GM12891 (cell line): ENCODE measurements around the gene LCAT.

ENCODE experiments used
- PAX5 ChIP-seq: IDR thresholded peaks from 2 replicates; pipeline ENCODE4 v1.6.1; 2011; ENCODE audit warnings: low read length, moderate library complexity, mild to moderate bottlenecking; ENCODE audit not compliant: insufficient read depth, severe bottlenecking
- POLR2A ChIP-seq: IDR thresholded peaks from 2 replicates; pipeline ENCODE4 v1.6.1; 2011; ENCODE audit warnings: low read depth, low read length, control low read depth
- POLR2AphosphoS5 ChIP-seq: IDR thresholded peaks from 2 replicates; pipeline ENCODE4 v1.6.1; 2011; ENCODE audit warnings: low read depth, low read length, control low read depth
- SPI1 ChIP-seq: IDR thresholded peaks from 2 replicates; pipeline ENCODE4 v1.6.1; 2011; ENCODE audit warnings: low read depth, low read length, control low read depth
- TAF1 ChIP-seq: IDR thresholded peaks from 2 replicates; pipeline ENCODE4 v1.6.1; 2011; ENCODE audit warnings: low read depth, low read length, control low read depth

DNA sequence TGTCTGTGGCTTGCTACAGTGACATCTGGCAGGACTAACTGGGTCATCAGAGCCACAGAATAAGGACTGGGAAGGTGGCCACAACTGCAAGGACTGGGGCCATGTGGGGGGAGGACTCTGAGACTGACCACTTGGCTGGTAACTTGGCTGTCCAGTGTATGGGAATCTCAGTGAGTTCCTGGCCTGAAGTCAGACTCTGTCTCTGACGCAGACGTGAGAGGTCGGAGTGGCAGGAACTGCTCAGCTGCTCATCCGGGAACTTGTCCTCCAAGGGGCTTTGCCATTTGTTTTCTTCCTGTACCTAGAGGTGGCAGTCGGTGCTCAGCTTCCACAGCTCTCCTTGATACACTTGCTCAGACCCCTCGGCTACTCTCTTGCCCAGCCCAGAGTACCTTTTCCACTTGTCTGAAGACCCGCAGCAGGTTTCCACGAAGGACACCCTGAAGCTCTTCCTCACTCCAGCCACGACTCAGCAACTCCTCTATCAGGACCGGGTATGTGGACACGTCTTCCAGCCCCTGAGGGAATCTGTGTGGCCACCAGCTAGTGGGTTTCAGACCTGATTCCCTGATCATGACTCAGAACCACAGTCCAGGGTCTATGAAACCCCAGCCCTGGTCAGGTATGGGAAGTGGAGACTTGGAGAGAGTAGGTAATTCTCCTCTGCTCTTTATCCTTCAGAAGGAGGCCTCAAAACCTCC is 43.7 kb upstream of the LCAT start:
- TF ChIP-seq POLR2A: no peak
- TF ChIP-seq TAF1: no peak
- no peak for TF ChIP-seq POLR2AphosphoS5
- no peak for TF ChIP-seq PAX5
- no peak for TF ChIP-seq SPI1
